Esophagus muscularis mucosa (tissue), 4 donors: Measurements from ENCODE around the gene ANTKMT. TPM values are rescaled to one million over a fixed set of nuclear protein-coding genes. Genes with fewer than 3 reads are reported as not detected.

Experiments used
- DNase-seq: peaks from one replicate; pipeline ENCODE4 v3.0.0-alpha.2; 2017; ENCODE audit errors: extremely low spot score
- H3K27ac ChIP-seq, 4 donors: fragments of 200-600 bp; sonication (generic); replicated peaks in 1 of 4; 1 replicate in 3 of 4; 2 replicates in 1 of 4; pipeline ENCODE4 v1.5.1; 2016 to 2019; ENCODE audit warnings: mild to moderate bottlenecking in 1 of 4
- H3K27me3 ChIP-seq, 4 donors: fragments of 200-600 bp; sonication (generic); one replicate each; pipeline versions ENCODE4 v1.5.1 to v1.6.0; 2016 to 2019
- H3K36me3 ChIP-seq, 4 donors: fragments of 200-600 bp; sonication (generic); one replicate each; pipeline ENCODE4 v1.5.1; 2016 to 2019
- H3K4me1 ChIP-seq, 4 donors: fragments of 200-600 bp; sonication (generic); one replicate each; pipeline ENCODE4 v1.5.1; 2016 to 2019
- H3K4me3 ChIP-seq, 4 donors: fragments of 200-600 bp; sonication (generic); 1 replicate in 2 of 4; 2 replicates in 2 of 4; pipeline ENCODE4 v1.5.1; 2016 to 2019; ENCODE audit warnings: mild to moderate bottlenecking in 4 of 4, moderate library complexity in 1 of 4
- H3K9me3 ChIP-seq, 4 donors: fragments of 200-600 bp; sonication (generic); 1 replicate in 3 of 4; 2 replicates in 1 of 4; pipeline ENCODE4 v1.5.1; 2016 to 2019
- CTCF ChIP-seq, 3 experiments: fragments of 200-600 bp in 2 of 3; fragments of 450-650 bp in 1 of 3; sonication (generic) in 2 of 3; IDR thresholded peaks; one replicate each; pipeline ENCODE4 v1.5.1; 2017 to 2019; ENCODE audit warnings: antibody characterized with exemption in 3 of 3, mild to moderate bottlenecking in 2 of 3, moderate library complexity in 1 of 3
- EP300 ChIP-seq: sonication (generic); formaldehyde crosslinking; IDR thresholded peaks from one replicate; pipeline ENCODE4 v1.6.1; 2017; ENCODE audit warnings: antibody characterized with exemption
- POLR2A ChIP-seq: fragments of 450-650 bp; IDR thresholded peaks from one replicate; pipeline ENCODE4 v1.6.1; 2017; ENCODE audit warnings: antibody characterized with exemption, moderate library complexity, mild to moderate bottlenecking, low read depth
- POLR2AphosphoS5 ChIP-seq, 2 donors: sonication (generic); formaldehyde crosslinking; IDR thresholded peaks; one replicate each; pipeline ENCODE4 v1.6.1; 2017; ENCODE audit warnings: antibody characterized with exemption in 2 of 2
- WGBS: methylation state at CpG from one replicate; pipeline ENCODE4 v1.1.5; 2018; 5-methylcytosine and 5-hydroxymethylcytosine counted together
- intact Hi-C: fragments of 100-400 bp; cut with DNase I; formaldehyde crosslinking; loops from one replicate; pipeline ENCODE4 v1.15.1; 2023
- total RNA-seq, 4 donors: library from RNA; depleted of rRNA; stranded (reverse); fragments of >200 nt; gene quantifications; one replicate each; pipeline versions ENCODE4 v1.1.0 to v1.2.1, GENCODE V29; 2016

Gene ANTKMT
- total RNA-seq, 4 donors from 2014 or later, result 26.5 to 48.6 (median 40.3) TPM

DNA sequence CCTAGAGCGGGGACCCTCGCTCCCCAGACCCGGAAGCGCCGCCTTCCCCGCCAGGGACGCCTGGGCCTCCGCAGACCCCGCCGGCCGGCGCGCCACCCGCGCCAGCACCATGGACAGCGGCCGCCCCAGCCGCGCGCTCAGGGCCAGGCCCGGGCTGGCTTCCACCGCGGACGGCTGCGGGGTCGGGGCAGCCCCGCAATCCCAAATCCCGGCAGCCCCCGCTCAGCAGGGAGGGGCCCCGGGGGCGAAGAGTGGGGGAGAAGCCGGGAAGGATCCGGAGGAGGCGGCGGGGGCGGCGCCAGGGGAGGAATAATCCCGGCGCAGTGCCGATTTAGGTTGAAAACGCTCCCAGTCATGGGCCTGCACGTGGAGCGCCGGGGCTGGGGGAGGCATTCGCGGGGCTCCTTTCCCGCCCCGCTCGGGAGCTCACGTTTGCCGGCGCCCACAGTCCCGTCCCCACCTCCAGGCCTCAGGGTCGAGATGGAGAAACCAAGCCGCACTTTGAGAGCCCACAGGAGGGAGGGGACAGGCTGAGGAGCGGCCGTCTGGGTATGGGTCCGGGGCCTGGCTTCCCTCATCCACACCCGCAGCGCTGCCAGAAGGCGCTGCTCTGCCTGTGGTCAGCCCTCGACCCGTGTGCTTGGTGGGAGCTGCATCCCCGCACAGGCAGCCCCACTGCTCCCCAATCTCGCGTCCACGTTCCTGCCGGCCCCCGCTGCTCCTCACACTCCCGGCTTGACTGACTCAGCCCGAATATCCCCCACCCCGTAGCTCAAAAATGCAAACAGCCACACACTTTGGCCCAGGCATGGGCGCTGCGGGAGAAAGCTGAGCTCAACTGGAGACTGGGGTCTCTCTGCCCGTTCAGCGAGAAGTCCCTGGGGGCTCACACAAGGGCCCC lies 20.0 kb upstream of the ANTKMT start:
- H3K27me3 ChIP-seq, result peaks cover 0 to 99% (median 61%) of the 10 kb centered on the region in 4 donors
- no peaks in the 10 kb centered on the region for H3K36me3 ChIP-seq
- H3K4me1 ChIP-seq, result peaks cover 0 to 33% (median 17%) of the 10 kb centered on the region in 4 donors
- 32% methylated on average over 27 of the region's 76 CpGs for WGBS
- no peaks in the 10 kb centered on the region for H3K9me3 ChIP-seq
- TF ChIP-seq EP300 (no peak), CTCF (IDR thresholded peaks at IDR 0.05) (no peak), POLR2A (no peak), POLR2AphosphoS5 (IDR thresholded peaks at IDR 0.05) (no peak)
- intact Hi-C loops, result no loop called here
- H3K27ac ChIP-seq, result no peak overlapping the region
- DNase-seq, result no peak
- no peak overlapping the region for H3K4me3 ChIP-seq

- Histone ChIP-seq H3K27me3 (peaks cover 0 to 99% (median 67%) of the 10 kb centered on the region in 4 donors), H3K9me3 (no peaks in the 10 kb centered on the region), H3K4me3 (no peak overlapping the region), H3K36me3 (no peaks in the 10 kb centered on the region), H3K4me1 (peaks cover 5 to 40% (median 24%) of the 10 kb centered on the region in 4 donors), H3K27ac (no peak overlapping the region)
- TF ChIP-seq EP300 (no peak), POLR2A (no peak), POLR2AphosphoS5 (IDR thresholded peaks at IDR 0.05) (no peak), CTCF (IDR thresholded peaks at IDR 0.05) (no peak)
- DNase-seq, result no peak
- 89% methylated on average over 19 of the region's 19 CpGs for WGBS
- intact Hi-C loops, result no loop called here
Observed at GRCh38 chr16:702341-702740, 18.6 kb upstream of the ANTKMT start.

- H3K4me1 ChIP-seq, result peaks cover 5 to 40% (median 24%) of the 10 kb centered on the region in 4 donors
- no peak overlapping the region for H3K4me3 ChIP-seq
- H3K27ac ChIP-seq, result no peak overlapping the region
- no peaks in the 10 kb centered on the region for H3K9me3 ChIP-seq
- H3K27me3 ChIP-seq, result peaks cover 0 to 99% (median 74%) of the 10 kb centered on the region in 4 donors
- 86% methylated on average over 7 of the region's 12 CpGs for WGBS
- H3K36me3 ChIP-seq, result no peaks in the 10 kb centered on the region
- intact Hi-C loops, result no loop called here
- no peak for DNase-seq
- TF ChIP-seq POLR2AphosphoS5 (IDR thresholded peaks at IDR 0.05), result no peak
- TF ChIP-seq CTCF (IDR thresholded peaks at IDR 0.05), result no peak
- TF ChIP-seq EP300, result no peak
- no peak for TF ChIP-seq POLR2A
Observed at GRCh38 chr16:703406-703805, 17.5 kb upstream of the ANTKMT start.

DNA sequence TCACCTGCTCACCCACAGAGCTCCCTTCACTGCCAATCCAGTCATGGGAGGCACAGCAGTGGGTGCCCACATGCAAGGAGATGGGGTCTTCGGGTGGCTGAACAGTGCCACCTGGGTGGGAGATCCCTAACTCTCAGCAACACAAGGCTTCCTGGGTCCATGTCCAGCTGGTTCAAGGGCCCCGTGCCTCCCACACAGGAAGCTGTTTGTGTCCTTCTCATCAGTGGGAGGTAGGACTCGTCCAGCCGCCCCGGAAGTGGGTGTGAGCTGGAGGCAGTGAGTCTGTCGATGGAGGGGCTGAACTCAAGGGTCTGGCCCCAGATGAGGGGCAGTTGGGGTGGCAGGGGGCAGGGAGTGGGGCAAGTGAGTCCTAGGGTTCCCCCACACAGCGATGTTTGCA lies 16.9 kb upstream of the ANTKMT start:
- no peak overlapping the region for H3K27ac ChIP-seq
- TF ChIP-seq CTCF (IDR thresholded peaks at IDR 0.05) (no peak), POLR2A (no peak), EP300 (no peak), POLR2AphosphoS5 (IDR thresholded peaks at IDR 0.05) (no peak)
- H3K36me3 ChIP-seq, result no peaks in the 10 kb centered on the region
- no peak for DNase-seq
- intact Hi-C loops, result no loop called here
- H3K4me3 ChIP-seq, result no peak overlapping the region
- no peaks in the 10 kb centered on the region for H3K9me3 ChIP-seq
- H3K27me3 ChIP-seq, result peaks cover 0 to 99% (median 80%) of the 10 kb centered on the region in 4 donors
- peaks cover 5 to 40% (median 24%) of the 10 kb centered on the region in 4 donors for H3K4me1 ChIP-seq
- 83% methylated on average over 1 of the region's 7 CpGs for WGBS
